T-helper 9 cell (primary cell): ENCODE data around the gene LRP4.

Experiments
- DNase-seq: peaks from one replicate; pipeline ENCODE4 v3.0.0-alpha.2; 2020

LRP4 gene

DNA sequence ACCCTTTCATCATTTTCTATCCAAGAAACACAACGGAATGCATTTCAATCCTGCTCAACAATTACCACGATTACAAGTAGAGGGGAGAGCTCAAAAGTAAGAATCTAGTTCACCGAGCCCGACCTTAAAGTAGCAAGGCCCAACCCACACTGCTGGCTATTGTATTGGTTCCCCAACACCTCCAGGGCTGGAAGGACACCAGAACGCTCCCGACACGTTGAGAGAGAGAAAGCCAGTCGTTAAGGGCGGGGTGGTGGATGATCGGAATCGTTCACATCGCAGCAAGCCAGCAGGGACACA lies 73.0 kb downstream of the LRP4 start:
- DNase-seq: no peak

DNA sequence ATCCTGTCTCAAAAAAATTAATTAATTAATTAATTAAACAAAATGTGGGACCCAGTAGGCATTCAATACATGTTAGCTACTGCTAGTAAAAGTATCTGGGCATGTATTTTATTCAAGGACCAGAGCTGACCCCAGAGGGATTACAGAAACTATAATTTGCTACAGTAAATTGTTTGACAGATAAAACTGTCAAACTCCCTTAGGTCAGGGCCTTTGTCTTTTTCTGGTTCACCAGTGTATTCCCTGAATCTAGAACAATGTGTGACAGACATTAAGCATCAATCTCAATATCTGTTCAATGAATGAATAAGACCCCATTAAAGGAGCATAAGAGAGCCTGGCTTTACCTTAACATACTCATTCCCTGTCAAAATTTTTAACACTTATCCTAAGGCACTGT lies 78.2 kb downstream of the LRP4 start:
- DNase-seq: no peak

DNA sequence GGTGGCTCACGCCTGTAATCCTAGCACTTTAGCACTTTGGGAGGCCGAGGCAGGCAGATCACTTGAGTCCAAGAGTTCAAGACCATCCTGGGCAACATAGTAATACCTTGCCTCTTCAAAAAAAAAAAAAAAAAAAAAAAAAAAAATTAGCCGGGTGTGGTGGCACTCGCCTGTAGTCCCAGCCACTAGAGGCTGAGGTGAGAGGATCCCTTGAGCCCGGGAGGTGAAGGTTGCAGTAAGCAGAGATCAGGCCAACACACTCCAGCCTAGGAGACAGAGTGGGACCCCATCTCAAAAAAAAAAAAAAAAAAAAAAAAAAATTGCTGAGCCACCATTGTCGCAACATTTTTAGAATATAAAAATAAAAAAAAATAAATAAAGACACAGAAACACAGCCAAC lies 79.8 kb downstream of the LRP4 start:
- no peak for DNase-seq

DNA sequence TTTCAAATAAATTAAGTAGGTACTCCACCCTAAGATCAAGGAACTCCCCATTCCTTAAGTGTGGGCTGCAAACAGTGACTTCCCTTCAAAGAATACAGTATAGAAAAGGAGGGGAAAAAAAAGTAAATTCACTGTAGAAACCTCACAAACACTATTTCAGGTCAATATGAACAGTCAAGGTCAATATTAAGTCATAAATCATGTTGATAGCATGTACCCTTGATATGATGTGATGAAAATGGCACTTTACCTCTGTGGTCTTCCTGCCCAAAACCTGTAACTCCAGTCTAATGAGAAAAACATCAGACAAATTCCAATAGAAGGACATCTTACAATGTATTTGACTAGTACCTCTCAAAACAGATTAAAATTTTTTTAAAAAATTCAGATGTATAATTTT lies 80.5 kb downstream of the LRP4 start:
- DNase-seq: no peak

DNA sequence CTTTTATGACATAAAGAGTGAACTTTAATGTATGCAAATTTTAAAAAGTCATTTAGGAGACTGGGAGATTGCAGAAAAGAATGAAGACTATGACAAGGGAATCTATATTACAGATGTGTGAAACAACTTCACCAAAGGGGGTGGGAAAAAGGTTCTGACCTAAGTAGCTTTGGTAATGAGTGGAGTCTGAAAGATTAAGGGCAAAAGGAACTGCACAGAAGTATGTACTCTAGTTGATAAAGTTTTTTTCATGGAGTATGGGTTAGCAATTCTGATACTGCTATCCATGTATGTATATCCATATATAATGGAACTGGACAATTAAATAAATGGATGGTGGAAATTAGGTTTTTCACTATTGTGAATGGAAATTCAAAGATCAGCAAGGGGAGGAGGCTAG lies 81.5 kb downstream of the LRP4 start:
- no peak for DNase-seq

DNA sequence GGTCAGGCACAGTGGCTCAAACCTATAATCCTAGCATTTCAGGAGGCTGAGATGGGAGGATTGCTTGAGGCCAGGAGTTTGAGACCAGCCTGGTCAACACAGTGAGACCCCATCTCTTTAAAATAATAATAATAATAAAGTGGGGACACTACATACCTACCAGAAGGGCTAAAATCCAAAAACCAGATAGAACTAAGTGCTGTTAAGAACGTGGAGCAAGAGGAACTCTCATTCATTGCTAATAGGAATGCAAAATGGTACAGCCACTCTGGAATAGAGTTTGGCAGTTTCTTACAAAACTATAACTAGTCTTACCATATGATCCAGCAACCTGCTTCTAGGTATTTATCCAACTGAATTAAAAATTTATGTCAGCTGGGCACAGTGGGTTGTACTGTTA lies 81.9 kb downstream of the LRP4 start:
- no peak for DNase-seq

DNA sequence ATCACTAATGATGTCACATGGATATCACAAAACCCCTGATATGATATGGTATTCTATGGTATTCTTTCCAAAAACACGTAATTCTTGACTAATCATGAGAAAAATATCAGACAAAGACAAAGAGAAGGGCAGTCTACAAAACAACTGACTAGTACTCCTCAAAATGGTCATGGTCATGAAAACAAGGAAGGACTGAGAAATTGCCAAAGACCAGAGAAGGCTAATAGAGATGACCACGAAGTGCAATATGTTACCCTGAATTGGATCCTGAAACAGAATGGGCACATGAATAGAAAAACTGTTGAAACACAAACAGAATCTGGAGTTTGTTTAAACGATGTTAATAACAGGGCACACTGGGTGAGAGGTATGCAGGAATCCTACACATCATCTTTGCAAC lies 82.5 kb downstream of the LRP4 start:
- no peak for DNase-seq

DNA sequence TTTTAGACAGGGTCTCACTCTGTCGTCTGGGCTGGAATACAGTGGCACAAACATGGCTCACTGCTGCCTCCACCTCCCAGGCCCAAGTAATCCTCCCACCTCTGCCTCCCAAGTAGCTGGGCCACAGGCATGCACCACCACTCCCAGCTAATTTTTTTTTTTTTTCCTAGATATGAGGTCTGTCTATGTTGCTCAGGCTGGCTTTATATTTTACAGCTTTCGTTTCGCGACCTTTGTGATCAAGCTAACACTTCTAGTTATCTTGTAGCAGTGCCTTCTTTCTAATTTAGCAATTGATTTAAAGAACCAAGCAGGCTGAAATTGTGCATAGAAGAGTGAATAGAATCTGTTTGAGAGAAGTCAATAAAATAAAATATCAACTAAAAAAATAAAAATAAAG lies 83.5 kb downstream of the LRP4 start:
- DNase-seq: no peak

DNA sequence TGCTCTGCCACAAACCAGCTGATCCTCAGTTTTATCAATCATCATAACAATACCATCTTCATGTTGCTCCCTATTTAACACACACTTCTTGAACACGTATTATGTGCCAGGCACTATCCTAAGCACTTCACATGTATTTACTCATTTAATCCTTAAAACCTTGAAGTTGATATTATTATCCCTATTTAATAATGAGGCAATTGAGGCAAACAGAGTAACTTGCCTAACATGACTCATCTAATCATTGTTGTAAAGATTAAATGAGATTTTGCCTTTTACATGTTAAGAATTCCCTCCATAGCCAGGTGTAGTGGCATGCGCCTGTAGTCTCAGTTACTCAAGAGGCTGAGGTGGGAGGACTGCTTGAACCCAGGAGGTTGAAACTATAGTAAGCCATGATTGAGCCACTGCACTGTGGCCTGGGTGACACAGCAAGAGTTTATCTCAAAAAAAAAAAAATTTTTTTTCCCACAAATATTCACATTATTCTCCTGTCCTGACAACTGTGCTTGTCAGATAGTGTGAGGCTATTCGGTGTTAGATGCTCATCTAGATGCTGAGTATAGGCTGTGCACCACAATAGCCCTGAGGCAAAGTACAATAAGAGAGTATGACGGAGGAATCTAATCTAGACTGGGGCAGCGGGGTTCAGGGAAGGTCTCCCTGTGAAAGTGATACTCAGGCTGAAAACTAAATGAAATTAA lies 85.7 kb downstream of the LRP4 start:
- no peak for DNase-seq

DNA sequence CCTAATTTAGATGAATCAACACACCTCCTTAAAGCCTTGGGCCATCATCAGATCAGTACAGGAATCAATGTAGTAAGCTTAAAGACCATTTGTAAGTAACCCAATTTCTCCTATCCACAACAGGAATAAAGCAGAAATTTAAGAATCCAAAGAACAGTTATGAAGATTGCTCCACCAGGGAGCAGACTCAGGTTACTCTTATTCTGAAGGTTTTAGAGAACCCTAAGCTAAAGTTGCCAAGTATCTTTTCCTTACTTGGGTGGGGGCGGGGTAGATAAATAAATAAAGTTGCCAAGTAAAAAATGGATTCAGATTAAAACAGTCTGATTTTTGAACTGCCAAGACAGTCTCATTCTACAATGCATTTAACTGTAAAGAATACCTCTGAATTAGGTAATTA lies 90.4 kb downstream of the LRP4 start:
- DNase-seq: no peak

DNA sequence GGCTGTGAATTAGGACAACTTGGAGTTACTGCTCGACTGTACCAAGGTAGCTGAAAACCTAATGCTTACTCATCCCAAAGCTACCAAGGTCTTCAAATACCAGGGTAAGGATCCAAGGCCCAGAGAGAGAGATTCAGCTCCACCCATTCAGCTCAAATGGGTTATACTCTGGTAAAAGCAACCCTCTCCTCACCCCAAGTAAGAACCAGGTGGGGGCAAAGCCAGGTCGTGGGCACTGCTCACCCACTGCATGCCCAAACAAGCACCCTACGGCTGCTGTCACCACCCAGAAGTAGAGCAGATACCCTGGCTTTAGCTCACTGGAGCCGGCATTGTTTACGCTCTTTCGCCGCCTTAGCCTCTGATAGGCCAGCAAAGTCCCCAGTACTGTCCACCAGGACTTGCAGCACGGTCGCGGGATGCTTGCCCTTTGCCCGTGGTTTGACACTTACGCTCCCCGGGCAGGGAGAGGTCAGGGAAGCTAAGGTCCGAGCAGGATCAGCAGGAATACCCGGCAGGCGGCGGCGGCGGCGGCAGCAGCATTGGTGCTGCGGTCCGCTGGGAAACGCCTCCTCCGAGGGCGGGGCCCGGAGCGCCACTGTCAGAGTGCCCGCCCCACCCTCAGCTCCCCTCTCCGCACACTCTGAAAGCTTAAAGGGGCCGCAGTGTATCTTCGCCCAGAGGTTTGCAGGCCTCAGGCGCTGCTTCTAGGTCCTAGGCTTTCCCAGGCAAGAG lies 91.9 kb downstream of the LRP4 start:
- peak; percentile 59 for DNase-seq

DNA sequence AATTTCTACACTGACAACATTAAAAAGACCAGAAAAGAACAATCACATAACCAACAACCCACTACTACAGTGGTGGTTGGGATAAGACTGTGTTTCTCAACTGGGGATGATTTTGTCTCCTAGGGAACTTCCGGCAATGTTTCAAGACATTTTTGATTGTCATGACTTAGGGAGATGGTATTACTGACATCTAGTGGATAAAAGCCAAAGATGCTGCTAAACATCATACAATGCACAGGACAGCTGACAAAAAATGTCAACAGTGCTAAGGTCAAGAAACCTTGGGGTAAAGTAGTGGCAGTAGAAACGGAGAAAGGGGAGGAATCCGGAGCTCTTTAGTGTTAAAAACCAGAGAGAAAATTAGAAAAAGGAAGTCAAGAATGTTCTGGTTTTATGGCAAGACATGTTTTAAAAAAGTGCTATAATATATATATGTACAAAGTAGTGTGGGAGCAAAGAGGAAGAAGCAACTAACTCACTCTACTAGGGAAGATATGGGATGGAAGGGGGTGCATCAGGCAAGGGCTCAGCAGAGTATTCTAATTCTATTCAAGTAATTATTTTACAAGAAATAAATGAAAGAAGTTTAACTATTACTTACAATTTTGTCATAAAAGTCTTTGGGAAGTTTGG lies 109.4 kb downstream of the LRP4 start:
- no peak for DNase-seq
